Liver (tissue), 3 donors: ENCODE data around the gene OOSP4B.

ENCODE experiments used
- FOXA2 ChIP-seq: IDR thresholded peaks from 2 replicates; pipeline ENCODE4 v1.6.1; 2016; ENCODE audit warnings: antibody characterized with exemption
- TF ChIP-seq, protein P1 (sequence below): fragments of 150-350 bp; IDR thresholded peaks from 2 replicates; pipeline ENCODE4 v1.5.1; 2017; ENCODE audit warnings: improper control_type of control experiment, low read depth, low read length; ENCODE audit not compliant: missing input control
- TF ChIP-seq, protein P2 (sequence below): IDR thresholded peaks from 2 replicates; pipeline ENCODE4 v1.6.1; 2016; ENCODE audit warnings: antibody characterized with exemption
- TF ChIP-seq, protein P3 (sequence below): IDR thresholded peaks from 2 replicates; pipeline ENCODE4 v1.6.1; 2016; ENCODE audit warnings: antibody characterized with exemption
- donor health status: healthy.
- donor health status: healthy.

DNA sequence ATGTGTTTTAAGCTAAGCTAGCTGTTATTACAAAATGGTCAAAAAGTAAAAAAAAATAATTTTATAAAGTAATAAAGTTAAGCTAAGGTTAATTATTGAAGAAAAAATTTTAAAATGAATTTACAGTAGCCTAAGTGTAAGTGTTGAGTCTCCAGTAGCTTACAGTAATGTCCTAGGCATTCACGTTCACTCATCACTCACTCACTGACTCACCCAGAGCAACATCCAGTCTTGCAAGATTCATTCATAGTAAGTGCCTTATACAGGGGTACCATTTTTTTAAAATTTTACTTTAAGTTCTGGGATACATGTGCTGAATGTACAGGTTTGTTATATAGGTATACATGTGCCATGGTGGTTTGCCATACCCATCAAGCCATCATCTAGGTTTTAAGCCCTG, 11.6 kb upstream of the OOSP4B start:
- TF ChIP-seq, protein P1, sequence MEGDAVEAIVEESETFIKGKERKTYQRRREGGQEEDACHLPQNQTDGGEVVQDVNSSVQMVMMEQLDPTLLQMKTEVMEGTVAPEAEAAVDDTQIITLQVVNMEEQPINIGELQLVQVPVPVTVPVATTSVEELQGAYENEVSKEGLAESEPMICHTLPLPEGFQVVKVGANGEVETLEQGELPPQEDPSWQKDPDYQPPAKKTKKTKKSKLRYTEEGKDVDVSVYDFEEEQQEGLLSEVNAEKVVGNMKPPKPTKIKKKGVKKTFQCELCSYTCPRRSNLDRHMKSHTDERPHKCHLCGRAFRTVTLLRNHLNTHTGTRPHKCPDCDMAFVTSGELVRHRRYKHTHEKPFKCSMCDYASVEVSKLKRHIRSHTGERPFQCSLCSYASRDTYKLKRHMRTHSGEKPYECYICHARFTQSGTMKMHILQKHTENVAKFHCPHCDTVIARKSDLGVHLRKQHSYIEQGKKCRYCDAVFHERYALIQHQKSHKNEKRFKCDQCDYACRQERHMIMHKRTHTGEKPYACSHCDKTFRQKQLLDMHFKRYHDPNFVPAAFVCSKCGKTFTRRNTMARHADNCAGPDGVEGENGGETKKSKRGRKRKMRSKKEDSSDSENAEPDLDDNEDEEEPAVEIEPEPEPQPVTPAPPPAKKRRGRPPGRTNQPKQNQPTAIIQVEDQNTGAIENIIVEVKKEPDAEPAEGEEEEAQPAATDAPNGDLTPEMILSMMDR = no peak
- no peak for TF ChIP-seq FOXA2
- TF ChIP-seq, protein P2, sequence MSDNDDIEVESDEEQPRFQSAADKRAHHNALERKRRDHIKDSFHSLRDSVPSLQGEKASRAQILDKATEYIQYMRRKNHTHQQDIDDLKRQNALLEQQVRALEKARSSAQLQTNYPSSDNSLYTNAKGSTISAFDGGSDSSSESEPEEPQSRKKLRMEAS = no peak
- TF ChIP-seq, protein P3, sequence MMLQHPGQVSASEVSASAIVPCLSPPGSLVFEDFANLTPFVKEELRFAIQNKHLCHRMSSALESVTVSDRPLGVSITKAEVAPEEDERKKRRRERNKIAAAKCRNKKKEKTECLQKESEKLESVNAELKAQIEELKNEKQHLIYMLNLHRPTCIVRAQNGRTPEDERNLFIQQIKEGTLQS = no peak
